Raji (cell line): Measurements from ENCODE around the gene ABL1.

ENCODE experiments used
- POLR2A ChIP-seq: IDR thresholded peaks from 2 replicates; pipeline ENCODE4 v1.6.1; 2011; ENCODE audit warnings: low read depth, low read length, control low read depth; ENCODE audit not compliant: insufficient read depth

The ABL1 gene

GRCh38 chr9:130918826-130919558, 83.9 kb downstream of the ABL1 start:
- no peak for TF ChIP-seq POLR2A

DNA sequence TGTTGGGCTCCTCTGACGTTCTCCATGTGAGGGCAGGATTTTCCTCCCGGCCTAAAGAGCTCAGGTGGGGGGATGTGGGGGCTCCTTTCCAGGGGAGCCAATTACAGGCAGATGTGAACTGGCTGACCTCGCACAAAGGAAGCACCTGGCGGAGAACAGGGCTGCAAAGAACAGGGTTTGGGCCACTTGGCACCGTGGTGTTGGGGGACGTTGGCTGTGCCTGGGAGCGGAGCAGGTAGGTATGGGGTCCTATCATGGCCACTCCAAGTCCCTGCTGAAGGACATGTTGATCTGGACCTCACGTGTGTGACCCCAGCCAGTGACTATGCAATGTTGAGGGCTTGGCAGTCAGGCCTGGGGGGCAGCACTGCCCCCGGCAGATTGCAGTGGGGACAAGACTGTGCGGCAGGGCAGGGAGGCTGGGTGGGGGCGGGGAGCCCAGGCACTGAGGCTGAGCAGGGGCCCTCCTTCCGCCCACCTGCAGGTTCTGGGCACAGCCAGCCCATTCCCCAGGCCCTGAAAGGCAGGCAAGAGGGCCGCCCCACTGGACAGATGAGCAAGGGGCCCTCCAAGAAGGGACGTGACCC, 84.6 kb downstream of the ABL1 start:
- TF ChIP-seq POLR2A, result no peak

DNA sequence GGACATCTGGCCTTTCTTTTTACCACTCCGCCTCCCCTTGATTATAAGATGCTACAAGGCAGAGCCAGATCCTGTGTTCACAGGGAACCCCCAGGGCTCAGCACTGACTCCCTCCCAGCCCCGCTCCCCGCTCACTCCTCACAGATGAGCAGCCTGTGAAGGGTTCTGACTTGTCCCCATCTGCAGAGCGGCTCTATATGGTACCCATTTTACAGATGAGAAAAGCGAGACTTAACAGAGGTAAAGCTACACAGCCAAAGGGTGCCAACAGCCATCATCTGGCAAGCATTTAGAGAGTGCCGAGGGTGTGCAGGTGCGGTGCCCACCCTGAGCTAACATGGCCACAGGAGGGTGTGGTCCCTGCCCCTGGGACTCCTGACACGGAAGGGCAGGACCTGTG, 85.2 kb downstream of the ABL1 start:
- TF ChIP-seq POLR2A, result no peak

- TF ChIP-seq POLR2A, result no peak
Measured at GRCh38 chr9:130920762-130921299, 85.8 kb downstream of the ABL1 start.

GRCh38 chr9:130921300-130921988, 86.4 kb downstream of the ABL1 start:
- TF ChIP-seq POLR2A, result no peak

- no peak for TF ChIP-seq POLR2A
Measured at GRCh38 chr9:130921989-130922892, 87.2 kb downstream of the ABL1 start.

- no peak for TF ChIP-seq POLR2A
Measured at GRCh38 chr9:130922893-130923610, 88.0 kb downstream of the ABL1 start.

GRCh38 chr9:130923611-130924447, 88.8 kb downstream of the ABL1 start:
- TF ChIP-seq POLR2A, result no peak

DNA sequence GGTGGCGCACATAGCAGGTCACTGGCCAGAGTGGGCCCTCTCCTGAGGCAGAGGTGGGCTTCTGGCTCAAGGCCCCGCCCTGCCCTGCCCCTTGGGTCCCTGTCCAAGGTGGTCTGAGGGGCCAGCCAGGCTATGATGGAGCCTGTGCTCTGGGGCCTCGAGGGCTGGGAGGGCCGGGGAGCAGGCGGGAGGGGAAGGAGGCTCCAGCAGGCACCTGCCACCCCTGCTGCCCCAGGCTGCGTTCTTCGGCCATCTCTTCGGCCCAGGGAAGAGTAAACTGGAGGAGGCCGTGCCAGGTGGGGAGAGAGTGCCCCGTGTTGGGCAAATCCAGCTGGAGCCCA, 89.4 kb downstream of the ABL1 start:
- TF ChIP-seq POLR2A, result no peak

DNA sequence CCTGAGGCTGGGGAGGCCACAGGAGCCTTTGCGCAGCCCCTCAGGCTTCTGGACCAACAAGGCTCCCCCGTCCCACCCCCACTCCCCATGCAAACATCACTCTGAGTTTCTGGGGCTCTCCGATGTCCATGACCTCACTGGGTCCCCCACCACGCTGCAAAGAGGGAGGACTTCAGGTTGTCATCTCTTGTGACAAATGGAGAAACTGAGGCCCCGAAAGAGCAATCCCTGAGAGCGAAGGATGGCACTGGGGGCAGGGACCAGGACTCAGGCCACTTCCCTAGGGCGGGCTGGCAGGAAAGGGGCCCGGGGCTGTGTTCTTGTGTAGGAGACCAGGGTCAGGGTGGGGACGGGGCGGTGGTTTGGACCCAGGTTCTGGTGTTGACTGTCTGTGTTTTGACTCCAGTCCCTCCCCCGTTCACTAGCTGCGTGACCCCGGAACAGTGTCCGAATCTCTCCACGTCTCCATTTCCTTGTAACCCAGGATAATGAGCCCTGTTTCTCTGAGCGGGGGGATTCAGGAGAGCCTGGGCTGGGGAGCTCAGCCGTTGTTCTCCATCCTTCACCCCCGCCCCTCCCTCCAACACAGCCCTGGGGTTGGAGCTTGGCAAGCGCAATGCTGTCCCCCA, 90.1 kb downstream of the ABL1 start:
- no peak for TF ChIP-seq POLR2A

DNA sequence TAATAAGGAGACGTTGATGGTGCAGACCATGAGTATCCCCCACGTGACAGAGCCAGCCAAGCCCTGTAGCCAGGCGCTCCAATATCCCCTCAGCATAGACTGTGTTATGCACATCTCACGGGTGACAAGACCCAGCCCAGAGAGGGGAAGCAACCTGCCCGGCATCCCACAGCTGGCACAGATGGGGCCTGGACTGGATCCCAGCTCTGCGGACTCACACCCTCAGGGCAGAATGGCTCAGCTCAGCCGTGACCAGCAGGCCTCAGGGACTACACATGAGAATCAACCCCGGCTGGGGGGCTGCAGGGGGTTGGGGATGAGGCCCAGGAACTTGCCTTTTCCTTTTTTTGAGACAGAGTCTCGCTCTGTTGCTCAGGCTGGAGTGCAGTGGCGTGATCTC, 92.3 kb downstream of the ABL1 start:
- TF ChIP-seq POLR2A, result no peak

DNA sequence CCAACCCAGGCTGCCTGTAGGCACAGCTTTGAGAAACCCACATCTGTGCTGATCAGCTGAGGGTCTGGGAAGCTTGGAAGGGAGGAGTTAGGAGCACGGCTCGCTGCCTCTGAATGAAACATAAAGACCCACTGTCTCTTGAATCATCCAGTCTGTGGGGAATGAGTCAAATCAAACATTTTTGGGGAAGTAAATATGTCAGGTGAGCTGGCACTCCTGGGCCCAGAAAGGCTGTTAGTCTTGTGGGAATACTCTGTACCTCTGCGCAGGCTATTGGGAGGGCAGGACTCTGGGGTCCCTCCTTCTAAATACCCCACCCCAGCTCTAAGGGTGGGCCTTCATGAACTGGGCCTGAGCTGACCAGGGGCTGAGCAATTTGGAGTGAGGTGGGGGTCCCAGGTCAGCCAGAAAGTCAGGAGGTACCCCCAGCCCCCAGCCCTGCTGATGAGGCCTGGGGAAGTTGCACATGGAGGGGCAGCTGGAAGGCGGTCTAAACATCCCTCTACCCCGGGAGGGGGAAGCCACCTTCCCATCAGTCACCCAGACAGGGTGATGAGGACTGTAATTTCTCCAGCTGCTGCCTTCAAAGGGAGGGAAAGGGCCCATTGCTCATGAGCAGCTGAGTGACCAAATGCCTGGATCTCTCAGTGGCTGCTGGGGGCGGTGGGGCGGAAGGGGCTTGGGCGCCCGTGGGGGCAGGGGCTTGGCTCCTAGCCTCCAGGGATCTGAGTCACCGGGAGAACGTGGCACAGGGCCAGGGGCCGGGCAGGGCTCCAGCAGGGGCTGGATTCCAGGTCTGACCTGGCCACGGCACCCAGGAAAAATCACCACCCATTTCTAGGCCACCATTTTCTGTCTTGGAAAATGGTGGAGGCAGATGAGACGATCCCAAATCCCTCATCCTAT, 93.2 kb downstream of the ABL1 start:
- TF ChIP-seq POLR2A, result no peak
